Stimulated activated CD4-positive, alpha-beta T cell treated with anti-CD3 and anti-CD28 coated beads, Interleukin-4, amount 100 ng/mL, for 4 hours (primary cell): ENCODE data around the gene MTHFD2.
A peak's percentile ranks its signal among the peaks of the same experiment; 100 is the strongest.
"Not testable (repeated sequence)": the region's sequence is repeated elsewhere in the genome, so short reads cannot be mapped to it uniquely, and the experiment has no call there.

ENCODE experiments used
- DNase-seq, 2 experiments: peaks; one replicate each; pipeline ENCODE4 v3.0.0-alpha.2; 2020

MTHFD2 gene

DNA sequence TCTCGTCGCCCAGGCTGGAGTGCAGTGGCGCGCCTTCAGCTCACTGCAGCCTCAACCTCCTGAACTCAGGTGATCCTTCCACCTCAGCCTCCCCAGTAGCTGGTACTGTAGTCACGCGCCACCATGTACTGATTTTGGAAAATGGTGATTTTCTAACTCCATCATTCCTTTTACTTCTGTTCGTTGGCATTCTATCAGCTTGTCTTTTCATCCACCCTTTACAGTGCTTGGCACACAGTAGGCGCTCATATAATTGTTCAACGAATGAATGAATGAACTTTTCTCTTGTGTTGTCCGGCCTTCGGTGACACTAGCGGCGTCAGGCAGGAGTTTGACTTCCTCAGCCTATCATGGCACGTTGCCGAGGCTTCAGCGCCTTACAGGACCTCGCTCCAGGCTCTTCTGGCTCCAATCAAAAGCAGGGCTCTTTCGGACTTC, 373 bp upstream of the MTHFD2 start:
- no peak for DNase-seq

DNA sequence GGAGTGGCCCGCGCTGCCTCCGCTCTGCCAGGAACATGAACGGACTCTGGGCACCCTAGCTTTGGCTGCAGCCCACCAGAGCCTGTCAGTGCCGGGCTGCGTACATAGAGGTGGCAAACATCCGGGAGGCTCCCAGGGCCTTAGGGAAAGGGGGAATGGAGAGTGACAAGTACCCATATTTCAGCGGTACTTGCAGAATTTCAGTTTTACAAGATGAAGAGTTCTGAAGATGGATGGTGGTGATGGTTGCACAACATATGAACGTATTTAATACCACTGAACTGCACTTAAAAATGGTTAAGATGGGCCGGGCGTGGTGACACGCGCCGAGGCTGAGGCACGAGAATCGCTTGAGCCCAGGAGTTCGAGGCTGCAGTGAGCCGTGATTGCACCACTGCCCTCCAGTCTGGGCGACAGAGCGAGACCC, 873 bp downstream of the MTHFD2 start:
- DNase-seq = no peak

DNA sequence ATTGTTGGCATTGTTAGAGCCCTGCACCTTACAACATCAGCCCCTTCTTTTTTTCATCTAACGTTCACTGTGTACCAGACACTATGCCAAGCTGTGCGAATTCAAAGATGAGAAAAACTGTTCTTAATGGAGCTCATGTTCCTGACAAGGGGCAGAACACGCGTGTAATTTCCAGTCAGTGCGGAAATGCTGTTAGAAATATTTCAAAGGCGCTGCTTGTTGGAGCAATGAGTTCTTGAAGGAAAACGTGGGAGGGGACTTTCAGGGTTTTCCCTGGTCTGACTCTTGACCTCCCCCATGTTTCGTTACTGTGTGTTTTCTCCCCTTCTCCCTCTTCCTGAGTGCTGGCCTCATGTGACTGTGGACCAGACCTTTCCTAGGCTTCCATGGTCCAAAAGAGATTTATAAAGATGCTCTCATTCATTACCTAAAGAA, 1.5 kb downstream of the MTHFD2 start:
- peak in 1 of 2 experiments; percentile 48 for DNase-seq

DNA sequence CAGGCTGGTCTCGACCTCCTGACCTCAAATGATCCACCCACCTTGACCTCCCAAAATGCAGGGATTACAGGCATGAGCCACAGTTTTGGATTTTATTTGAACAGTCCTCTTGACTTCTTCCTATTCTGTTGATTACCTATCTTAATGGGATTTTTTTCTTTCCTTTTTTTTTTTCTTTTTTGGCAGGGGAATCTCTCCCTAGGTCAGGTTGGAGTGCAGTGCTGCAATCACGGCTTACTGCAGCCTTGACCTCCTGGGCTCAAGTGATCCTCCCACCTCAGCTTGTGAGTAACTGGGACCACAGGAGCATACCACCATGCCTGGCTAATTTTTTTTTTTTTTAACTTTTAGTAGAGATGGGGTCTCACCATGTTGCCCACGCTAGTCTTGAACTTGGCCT, 2.8 kb downstream of the MTHFD2 start:
- no peak for DNase-seq

DNA sequence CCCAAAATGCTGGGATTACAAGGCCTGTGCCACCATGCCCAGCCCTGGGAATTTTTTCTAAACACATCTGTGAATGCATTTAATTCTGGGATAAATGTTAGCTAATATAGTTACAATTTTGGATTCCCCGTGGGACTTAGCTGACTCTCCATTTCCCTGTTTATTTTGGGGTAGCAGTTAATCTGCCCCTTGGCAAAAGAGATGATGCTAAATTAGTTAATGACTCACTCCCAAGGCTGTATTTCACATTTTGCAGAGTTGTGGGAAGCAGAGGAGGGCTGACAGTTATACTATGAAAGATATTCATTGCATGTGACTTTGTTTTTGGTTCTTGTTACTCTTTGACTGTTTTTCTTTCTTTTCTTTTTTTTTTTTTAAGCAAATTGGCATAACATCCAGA, 3.2 kb downstream of the MTHFD2 start:
- DNase-seq = no peak

DNA sequence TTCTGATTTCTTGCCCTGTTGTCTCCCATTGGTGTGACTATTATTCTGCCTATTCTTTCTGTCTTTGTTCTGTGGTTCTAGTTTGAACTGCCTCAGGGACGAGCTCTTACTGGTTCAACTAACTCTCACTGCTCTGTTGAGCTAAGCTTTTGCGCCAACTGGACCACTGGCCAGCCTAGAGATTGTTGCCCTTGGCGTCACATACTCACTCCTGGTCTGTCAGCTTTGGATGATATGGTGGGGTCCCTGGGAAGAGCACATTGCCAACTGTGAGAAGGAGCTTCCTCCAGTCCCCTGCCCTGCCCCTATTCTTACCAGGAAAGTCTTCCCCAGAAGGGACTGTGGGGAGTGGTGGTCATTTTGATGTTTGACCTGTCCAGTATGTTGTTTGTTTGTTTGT, 6.0 kb downstream of the MTHFD2 start:
- DNase-seq = no peak

DNA sequence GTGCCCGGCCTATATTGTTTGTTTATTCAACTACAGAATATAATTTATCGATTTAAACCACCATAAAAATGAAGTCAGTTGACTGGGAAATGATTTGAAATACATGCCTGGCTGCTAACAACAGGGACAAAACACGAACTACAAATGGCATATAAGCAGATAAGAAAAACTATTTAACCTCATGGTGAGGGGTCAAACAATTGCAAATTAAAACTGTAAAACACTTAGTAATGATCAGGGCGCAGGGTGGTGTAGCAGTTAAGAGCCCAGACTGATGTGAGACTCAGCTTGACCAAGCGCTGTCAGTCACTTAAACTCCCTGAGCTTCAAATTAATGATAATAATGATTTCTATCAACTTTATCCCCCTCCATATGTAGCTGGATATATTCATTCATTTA, 6.7 kb downstream of the MTHFD2 start:
- DNase-seq = no peak

DNA sequence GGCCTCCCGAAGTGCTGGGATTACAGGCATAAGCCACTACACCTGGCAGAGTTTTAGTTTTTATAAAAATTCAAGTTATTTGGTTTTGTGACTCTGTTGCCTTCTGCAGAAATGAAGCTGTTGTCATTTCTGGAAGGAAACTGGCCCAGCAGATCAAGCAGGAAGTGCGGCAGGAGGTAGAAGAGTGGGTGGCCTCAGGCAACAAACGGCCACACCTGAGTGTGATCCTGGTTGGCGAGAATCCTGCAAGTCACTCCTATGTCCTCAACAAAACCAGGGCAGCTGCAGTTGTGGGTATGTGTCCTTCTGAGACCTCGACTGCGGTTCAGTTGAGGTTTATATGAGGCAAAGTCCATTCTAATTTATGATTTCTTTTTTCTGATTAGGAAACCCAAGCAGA, 7.2 kb downstream of the MTHFD2 start:
- no peak for DNase-seq

DNA sequence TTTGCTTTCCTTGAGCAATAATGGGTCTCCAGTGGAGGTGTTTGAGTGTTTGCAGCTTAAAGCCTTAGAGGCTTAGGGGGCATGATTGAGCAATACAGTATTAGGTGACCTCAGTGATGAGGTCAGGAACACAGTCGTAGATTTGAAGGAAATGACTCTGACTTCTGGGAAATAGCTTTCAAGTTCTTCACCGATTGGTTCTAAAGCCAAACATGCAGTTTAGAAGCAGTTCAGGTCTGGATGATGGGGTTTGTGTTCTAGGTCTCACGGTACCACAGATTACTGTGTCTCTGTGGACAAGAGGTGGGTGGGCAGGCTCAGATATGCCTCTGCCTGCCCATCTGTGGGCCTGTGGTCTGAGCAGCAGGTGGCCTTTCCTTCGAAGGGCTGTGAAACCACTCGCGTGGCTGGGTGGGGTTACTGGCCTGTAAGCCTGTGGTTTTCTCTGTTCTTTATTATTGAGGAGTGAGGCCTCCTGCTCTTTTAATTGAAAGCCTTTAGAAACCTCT, 7.8 kb downstream of the MTHFD2 start:
- DNase-seq = peak in 1 of 2 experiments; percentile 29

DNA sequence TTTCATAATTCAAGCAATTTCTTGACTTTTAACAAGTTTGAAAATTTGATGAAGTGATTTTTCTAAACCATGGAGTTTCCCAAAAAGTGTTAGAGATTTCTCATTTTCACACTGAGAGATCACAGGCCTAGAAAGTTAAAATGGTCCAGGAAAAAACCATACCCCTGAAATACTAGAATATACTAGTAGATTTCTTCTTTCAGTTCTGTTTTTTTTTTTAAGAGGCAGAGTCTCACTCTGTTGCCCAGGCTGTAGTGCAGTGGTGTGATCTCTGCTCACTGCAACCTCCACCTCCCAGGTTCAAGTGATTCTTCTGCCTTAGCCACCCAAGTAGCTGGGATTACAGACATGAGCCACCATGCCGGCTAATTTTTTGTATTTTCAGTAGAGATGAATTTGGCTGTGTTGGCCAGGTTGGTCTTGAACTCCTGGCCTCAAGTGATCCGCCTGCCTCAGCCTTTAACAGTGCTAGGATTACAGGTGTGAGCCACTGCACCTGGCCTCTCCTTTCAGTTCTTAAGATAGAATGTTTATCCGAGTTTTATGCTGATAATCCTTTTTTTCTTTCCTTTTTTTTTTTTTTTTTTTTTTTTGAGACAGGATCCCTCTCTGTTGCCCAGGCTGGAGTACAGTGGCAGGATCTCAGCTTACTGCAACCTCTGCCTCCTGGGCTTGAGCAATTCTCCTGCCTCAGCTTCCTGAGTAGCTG, 14.4 kb downstream of the MTHFD2 start:
- no peak for DNase-seq

DNA sequence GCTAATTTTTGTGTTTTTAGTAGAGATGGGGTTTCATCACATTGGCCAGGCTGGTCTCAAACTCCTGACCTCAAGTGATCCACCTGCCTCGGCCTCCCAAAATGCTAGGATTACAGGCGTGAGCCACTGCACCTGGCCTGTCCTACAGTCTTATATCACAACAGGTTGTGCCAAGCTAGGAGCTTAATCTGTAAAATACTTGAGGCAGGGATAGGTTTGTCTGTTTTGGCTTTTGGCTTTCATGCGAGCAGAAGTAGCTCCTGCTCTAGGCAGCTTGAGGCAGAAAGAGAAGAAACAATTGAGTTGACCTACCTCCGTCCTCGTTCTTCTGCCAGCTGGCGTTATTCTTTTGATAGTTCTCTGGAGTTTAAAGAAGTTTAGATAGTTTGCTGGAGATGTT, 17.4 kb downstream of the MTHFD2 start:
- DNase-seq = not testable (repeated sequence)

DNA sequence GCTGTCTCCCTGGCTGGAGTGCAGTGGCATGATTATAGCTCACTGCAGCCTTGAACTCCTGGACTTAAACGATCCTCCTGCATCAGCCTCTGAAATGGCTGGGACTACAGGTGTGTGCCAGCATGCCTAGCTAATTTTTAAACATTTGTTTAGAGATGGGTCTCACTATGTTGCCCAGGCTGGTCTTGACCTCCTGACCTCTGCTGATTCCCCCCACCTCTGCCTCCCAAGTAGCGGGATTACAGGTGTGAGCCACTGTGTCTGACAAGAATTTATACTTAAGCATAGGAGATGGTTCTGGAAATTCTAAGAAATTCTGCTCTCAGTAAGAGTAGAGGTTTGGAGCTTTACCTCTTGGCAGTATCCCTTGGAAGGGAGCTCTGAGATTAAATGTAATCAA, 18.2 kb downstream of the MTHFD2 start:
- no peak for DNase-seq

DNA sequence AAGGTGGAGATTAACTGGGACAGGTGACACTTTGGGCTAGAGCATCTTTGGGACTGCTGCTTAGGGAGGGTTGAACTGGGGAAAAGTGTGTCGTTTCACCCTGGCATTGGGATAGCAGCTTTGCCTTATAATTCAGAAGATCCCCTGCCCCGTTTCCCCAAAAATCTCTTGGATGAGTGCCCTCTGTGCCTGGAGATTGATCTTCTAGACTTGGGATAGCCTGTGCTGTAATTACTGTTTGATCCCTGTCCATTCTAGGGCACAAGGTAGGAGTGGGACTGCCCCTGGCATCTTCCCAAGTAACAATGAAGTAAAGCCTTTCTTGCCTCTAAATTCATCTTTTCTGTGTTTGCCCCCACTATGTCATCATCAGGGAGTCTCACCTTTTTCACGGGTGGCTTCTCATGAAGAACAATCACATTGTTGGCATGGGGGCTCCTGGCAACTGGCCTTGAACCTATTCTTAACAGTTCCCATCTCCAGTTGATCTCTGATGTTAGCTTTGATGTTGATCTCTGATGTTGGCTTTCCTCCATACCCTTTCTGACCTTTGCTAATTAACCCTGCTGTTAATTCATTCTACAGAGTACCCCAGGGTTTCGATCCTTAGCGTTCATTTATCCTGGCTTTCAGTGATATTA, 21.6 kb downstream of the MTHFD2 start:
- DNase-seq = no peak

DNA sequence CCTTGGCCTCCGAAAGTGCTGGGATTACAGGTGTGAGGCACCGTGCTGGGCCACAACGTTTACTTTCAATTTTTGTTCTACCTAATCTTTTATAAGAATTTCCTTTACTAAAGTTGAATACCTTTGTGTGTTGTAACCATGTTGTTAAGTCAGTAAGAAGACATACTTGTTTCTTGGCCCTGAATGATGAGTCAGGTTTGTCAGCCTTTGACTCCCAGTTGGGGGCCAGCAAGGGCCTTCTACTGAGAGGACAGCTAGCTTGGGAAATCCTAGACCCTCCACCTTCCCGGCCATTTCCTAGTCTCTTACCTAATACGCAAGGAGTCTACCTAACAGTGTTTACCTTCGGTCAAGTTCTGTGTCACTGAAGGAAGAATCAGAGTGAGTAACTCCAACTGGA, 22.7 kb downstream of the MTHFD2 start:
- no peak for DNase-seq

DNA sequence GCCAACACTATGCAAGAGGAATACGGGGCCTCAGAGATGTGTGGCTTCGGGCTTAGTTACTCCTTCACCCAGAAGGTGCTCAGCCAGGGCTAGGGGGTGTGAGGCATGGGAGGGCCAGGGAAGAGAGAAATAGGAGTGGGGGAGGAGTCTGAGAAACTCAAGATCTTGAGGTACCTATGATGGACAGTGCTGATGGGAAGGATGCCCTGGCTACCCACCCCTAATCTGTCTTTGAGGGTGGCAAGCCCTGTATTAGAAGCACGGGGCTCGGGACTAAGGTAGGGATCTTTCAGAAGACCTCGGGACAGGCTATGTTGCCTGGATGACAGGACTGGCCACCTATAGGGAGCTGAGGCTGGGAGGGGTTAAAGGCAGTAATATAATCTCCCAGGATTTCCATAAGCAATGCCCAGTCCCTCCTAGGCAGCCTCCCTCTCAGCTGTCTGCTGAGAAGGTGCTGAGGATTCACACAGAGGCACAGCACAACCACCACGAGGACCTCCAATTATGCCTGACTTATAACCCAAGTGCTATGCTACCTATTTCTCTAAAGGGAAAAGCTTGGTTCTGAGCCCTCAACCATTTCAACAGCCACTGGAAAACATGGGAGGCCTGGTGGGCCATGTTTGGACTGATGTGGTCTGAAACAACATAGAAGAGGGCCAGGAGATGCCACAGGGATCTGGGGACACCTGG, 23.3 kb downstream of the MTHFD2 start:
- no peak for DNase-seq

DNA sequence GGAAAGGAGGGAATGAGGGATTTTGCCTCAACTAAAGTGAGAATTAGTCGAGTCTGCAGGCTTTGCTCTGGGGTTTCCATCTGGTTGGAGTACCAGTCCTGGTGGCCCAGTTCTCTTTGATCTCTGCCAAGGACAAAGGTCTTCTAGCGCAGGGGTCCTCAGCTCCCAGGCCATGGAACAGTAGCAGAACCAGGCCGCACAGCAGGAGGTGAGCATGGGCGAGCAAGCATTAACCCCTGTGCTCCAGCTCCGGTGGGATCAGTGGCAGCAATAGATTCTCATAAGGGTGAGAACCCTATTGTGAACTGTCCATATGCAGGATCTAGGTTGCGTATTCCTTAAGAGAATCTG, 23.9 kb downstream of the MTHFD2 start:
- no peak for DNase-seq

DNA sequence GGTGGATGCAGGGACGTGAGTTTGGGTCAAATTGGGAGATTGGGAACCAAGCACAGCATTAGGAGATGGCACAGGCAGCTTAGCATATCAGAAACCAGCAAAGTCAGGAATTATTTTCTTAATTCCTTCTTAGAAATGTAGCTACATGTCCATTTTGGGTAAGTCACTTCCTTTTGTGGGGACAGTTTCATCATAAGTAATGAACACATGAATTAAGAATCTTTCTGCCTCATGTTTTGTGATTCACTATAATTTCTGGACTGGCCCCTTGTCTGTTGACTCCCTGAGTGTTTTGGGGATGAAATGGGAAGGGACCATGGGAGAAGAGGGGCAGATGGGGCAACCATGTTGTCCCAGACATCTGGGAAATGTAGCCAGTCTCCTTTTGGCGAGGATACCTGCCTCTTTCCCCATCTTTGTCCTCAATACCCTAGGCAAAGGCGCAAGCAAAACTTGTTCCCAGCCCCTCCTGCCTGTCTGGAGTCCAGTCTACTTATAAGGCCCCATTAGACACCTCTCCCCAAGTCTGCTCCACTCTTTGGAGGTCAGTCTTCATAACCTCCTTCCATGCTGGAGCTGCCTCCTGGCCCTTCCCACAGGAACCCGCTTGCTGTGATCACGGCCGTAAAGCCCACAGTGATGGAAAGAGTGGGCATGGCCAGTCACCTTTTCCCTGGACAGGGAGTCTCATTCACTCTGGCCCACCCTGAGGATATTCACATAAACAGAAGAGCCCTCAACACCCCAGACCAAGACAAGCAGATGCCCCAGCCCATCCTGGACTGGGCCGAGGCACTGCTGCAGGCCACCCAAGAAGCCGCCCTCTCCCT, 25.7 kb downstream of the MTHFD2 start:
- DNase-seq = no peak

DNA sequence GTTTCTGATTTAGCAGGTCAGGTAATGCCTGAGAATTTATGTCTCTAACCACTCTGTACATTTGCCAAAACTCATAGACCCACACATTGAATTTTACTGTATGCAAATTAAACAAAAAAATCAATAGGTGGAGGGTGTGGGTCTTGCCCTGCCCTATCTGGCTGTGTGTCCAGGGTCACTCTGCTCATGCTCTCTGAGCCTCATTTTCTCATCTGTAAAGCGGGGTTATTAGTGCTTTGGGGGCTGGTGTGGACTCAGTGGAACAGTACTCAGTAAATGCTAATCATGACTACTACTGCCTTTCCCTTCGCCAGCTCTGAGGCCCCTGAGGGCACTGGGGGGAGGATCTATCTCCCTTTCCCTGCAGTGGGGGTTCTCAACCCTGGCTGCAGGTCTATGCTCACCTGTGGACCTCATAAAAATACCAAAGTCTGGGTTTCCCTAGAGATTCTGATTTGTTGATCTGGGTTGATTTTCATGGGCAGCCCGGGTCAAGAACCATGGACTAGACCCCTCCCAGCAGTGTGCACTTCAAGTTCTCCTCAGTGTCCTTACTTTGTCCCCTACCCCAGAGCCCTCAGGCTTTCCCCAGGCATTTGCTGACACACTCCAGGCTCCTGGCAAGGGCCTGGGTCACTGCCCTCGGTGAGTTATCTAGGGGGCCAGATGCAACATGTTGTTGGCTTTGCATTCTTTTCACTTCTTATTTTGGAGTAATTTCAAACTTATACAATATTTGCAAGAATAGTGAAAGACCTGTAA, 27.5 kb downstream of the MTHFD2 start:
- DNase-seq = no peak

DNA sequence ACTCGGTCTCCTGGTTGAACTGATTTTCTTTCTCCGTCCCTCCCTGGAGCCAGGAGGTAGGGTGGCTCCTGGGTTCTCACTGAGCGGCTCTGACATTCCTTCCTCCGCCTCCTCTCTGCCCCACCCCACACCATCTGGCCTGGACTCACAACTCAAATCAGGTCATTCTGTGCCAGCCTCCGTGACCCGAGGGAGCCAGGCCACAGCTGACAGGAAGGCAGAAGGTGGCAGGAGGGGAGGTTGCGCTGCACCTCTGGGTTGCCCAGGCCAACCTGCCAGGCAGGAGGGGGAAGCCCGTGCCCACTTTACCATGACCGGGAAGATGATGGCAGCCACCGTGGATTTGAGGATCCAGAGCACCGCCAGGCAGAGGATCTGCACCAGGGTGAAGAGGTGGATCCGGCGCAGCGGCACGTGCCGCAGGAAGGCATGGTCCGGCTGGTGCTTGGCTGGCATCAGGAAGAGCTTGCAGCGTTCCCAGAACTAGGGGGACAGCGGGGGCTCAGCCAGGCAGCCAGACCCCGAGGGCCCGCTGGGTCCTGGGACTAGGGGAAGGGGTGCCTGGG, 28.3 kb downstream of the MTHFD2 start:
- DNase-seq = no peak

DNA sequence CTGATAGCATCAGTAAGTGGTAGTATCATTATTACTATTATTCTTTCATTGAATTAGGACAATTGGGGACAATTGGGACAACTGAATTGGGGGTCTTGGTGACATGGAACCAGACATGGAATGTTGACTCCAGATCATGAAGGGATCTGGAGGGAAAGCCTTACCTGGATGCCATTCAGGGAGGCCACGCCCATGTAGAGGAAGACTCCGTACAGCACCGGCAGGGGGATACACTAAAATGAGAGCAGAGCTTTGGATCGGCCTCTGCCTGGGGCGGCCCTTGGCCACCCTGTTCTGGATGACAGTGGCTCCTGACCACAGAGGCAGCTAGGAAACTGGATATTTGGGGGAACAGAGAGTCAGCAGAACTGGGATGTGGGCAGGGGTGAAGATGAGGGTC, 29.2 kb downstream of the MTHFD2 start:
- DNase-seq = no peak

DNA sequence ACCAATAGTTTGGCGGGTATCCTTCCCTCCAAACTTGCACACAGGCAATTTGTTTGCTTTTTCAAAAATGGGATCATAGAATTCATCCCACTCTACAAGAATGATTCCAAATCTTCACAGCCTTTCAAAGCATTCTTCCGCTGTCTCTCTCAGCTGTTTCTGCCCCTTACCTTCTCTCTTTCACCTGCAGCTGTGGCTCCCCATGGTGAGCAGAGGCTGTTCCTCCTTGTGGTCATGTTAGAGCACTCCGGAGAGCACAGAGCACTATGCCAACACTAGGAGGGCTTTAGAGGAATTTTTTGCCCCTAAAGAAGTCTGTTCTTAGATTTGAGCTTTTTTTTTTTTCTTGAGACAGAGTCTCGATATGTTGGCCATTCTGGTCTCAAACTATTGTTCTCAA, 30.4 kb downstream of the MTHFD2 start:
- DNase-seq = no peak

DNA sequence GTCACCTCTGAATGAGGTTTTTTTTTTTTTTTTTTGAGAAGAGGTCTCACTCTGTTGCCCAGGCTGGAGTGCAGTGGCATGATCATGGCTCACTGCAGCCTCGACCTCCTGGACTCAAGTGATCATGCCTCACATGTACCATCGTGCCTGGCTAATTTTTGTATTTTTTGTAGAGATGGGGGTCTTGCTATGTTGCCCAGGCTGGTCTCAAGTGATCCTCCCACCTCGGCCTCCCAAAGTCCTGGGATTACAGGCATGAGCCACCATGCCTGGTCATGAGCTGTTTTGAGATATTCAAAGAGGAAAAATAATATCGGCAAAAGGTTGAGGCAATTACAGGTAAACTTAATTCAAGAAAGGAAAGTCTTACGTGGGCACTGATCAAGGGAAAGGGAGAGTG, 31.4 kb downstream of the MTHFD2 start:
- not testable (repeated sequence) for DNase-seq
